GM11168 (cell line): ENCODE results near the gene BAIAP2.

Source experiments
- in situ Hi-C: fragments of 300-500 bp; cut with MboI; formaldehyde crosslinking; loops from one replicate; pipeline ENCODE4 v1.12.0; 2022; ENCODE audit warnings: low sequenced_read_pairs; ENCODE audit not compliant: unreplicated experiment

BAIAP2 gene

GRCh38 chr17:81119223-81120148 lies 84.5 kb downstream of the BAIAP2 start:
- in situ Hi-C loops, result no loop called here

- in situ Hi-C loops, result no loop called here
These were observed 85.2 kb downstream of the BAIAP2 start for GRCh38 chr17:81120149-81120484.

GRCh38 chr17:81120695-81121621 lies 86.0 kb downstream of the BAIAP2 start:
- in situ Hi-C loops, result no loop called here

GRCh38 chr17:81121841-81122733 lies 87.1 kb downstream of the BAIAP2 start:
- in situ Hi-C loops, result no loop called here

GRCh38 chr17:81123052-81124048 lies 88.4 kb downstream of the BAIAP2 start:
- in situ Hi-C loops, result no loop called here

GRCh38 chr17:81124377-81124776 lies 89.4 kb downstream of the BAIAP2 start:
- in situ Hi-C loops, result no loop called here

- in situ Hi-C loops, result loop anchor here (25.0 kb wide), 1 partner anchor 362 kb away; no protein-coding TSS in a partner anchor
These were observed 90.7 kb downstream of the BAIAP2 start for GRCh38 chr17:81125573-81126081.

- in situ Hi-C loops, result loop anchor here (25.0 kb wide), 1 partner anchor 361 kb away; no protein-coding TSS in a partner anchor
These were observed 91.6 kb downstream of the BAIAP2 start for GRCh38 chr17:81126281-81127132.

- in situ Hi-C loops, result loop anchor here (25.0 kb wide), 1 partner anchor 360 kb away; no protein-coding TSS in a partner anchor
These were observed 92.1 kb downstream of the BAIAP2 start for GRCh38 chr17:81127133-81127455.

GRCh38 chr17:81127526-81128177 lies 92.7 kb downstream of the BAIAP2 start:
- in situ Hi-C loops, result loop anchor here (25.0 kb wide), 1 partner anchor 360 kb away; no protein-coding TSS in a partner anchor

GRCh38 chr17:81128338-81128737 lies 93.4 kb downstream of the BAIAP2 start:
- in situ Hi-C loops, result loop anchor here (25.0 kb wide), 1 partner anchor 359 kb away; no protein-coding TSS in a partner anchor

- in situ Hi-C loops, result loop anchor here (25.0 kb wide), 1 partner anchor 359 kb away; no protein-coding TSS in a partner anchor
These were observed 93.8 kb downstream of the BAIAP2 start for GRCh38 chr17:81128774-81129173.

GRCh38 chr17:81129289-81129688 lies 94.3 kb downstream of the BAIAP2 start:
- in situ Hi-C loops, result loop anchor here (25.0 kb wide), 1 partner anchor 358 kb away; no protein-coding TSS in a partner anchor

GRCh38 chr17:81129711-81130367 lies 94.9 kb downstream of the BAIAP2 start:
- in situ Hi-C loops, result loop anchor here (25.0 kb wide), 1 partner anchor 357 kb away; no protein-coding TSS in a partner anchor

GRCh38 chr17:81130385-81131361 lies 95.7 kb downstream of the BAIAP2 start:
- in situ Hi-C loops, result loop anchor here (25.0 kb wide), 1 partner anchor 357 kb away; no protein-coding TSS in a partner anchor
